C4-2B (cell line): Measurements from ENCODE around the gene SEZ6L.

Source experiments
- H3K27ac ChIP-seq: fragments of 450-650 bp; 2 replicates; pipeline ENCODE4 v1.5.1; 2017
- CTCF ChIP-seq: fragments of 450-650 bp; conservative IDR thresholded peaks from 2 replicates; pipeline ENCODE4 v1.5.1; 2017; ENCODE audit warnings: mild to moderate bottlenecking
- ZFX ChIP-seq: fragments of 450-650 bp; IDR thresholded peaks from 2 replicates; pipeline ENCODE4 v1.6.1; 2017

Gene SEZ6L

GRCh38 chr22:26333088-26333800 is 164.0 kb downstream of the SEZ6L start:
- H3K27ac ChIP-seq, result no peak overlapping the region
- TF ChIP-seq CTCF, result no peak
- no peak for TF ChIP-seq ZFX

- TF ChIP-seq ZFX, result no peak
- no peak for TF ChIP-seq CTCF
- H3K27ac ChIP-seq, result no peak overlapping the region
Measured at GRCh38 chr22:26334232-26334631, 165.0 kb downstream of the SEZ6L start.

GRCh38 chr22:26336773-26337172 is 167.5 kb downstream of the SEZ6L start:
- H3K27ac ChIP-seq, result no peak overlapping the region
- no peak for TF ChIP-seq CTCF

- no peak overlapping the region for H3K27ac ChIP-seq
- TF ChIP-seq CTCF, result no peak
- no peak for TF ChIP-seq ZFX
Measured at GRCh38 chr22:26339755-26340154, 170.5 kb downstream of the SEZ6L start.

GRCh38 chr22:26342745-26343410 is 173.6 kb downstream of the SEZ6L start:
- no peak for TF ChIP-seq ZFX
- no peak for TF ChIP-seq CTCF
- no peak overlapping the region for H3K27ac ChIP-seq

GRCh38 chr22:26345496-26345895 is 176.2 kb downstream of the SEZ6L start:
- no peak for TF ChIP-seq CTCF
- TF ChIP-seq ZFX, result no peak

GRCh38 chr22:26348810-26349526 is 179.7 kb downstream of the SEZ6L start:
- no peak for TF ChIP-seq ZFX
- TF ChIP-seq CTCF, result no peak
- H3K27ac ChIP-seq, result no peak overlapping the region

More at GRCh38 chr22:26345496-26345895, 176.2 kb downstream of the SEZ6L start:
- H3K27ac ChIP-seq, result no peak overlapping the region
